MCF 10A (cell line): Measurements from ENCODE around the gene GRB2. TPM values are rescaled to one million over a fixed set of nuclear protein-coding genes. Genes with fewer than 3 reads are reported as not detected.

Experiments
- BruUV-seq: library from RNA; stranded (reverse); fragments of 400-500 nt; replicated peaks from 2 replicates; lab custom pipeline; 2021; lab: Mats Ljungman, UMichigan
- CTCF ChIA-PET: fragments of 300-600 bp; sonication (Branson Sonifier 250); formaldehyde crosslinking; extraction: SDS; loops from one replicate; lab custom pipeline; 2021; ENCODE audit warnings: antibody characterized with exemption, inconsistent platforms; lab: Yijun Ruan, JAX
- POLR2A ChIA-PET: fragments of 300-600, 350-650 bp; sonication (Branson Sonifier 250); formaldehyde crosslinking; extraction: SDS; loops from one replicate; lab custom pipeline; 2020; ENCODE audit warnings: antibody characterized with exemption, inconsistent platforms; lab: Yijun Ruan, JAX
- DNase-seq: peaks from one replicate; pipeline ENCODE4 v3.0.0-alpha.2; 2018; ENCODE audit not compliant: unreplicated experiment
- H3K27ac Mint-ChIP-seq: one replicate; pipeline ENCODE4 v1.8.0; 2022; ENCODE audit warnings: mild to moderate bottlenecking, low read depth, mixed read lengths; ENCODE audit not compliant: unreplicated experiment
- H3K27me3 Mint-ChIP-seq: one replicate; pipeline ENCODE4 v1.8.0; 2022; ENCODE audit warnings: mixed read lengths; ENCODE audit not compliant: insufficient read depth, unreplicated experiment
- H3K36me3 Mint-ChIP-seq: one replicate; pipeline ENCODE4 v1.8.0; 2022; ENCODE audit warnings: mild to moderate bottlenecking, moderate library complexity, mixed read lengths; ENCODE audit not compliant: insufficient read depth, unreplicated experiment
- H3K4me1 Mint-ChIP-seq: one replicate; pipeline ENCODE4 v1.8.0; 2022; ENCODE audit warnings: mixed read lengths; ENCODE audit not compliant: insufficient read depth, unreplicated experiment
- H3K4me3 Mint-ChIP-seq: one replicate; pipeline ENCODE4 v1.8.0; 2022; ENCODE audit warnings: mild to moderate bottlenecking, moderate library complexity, mixed read lengths; ENCODE audit not compliant: unreplicated experiment
- H3K9me3 Mint-ChIP-seq: one replicate; pipeline ENCODE4 v1.8.0; 2022; ENCODE audit warnings: mixed read lengths; ENCODE audit not compliant: unreplicated experiment
- CTCF ChIP-seq: fragments of 200-600 bp; IDR thresholded peaks from one replicate; pipeline ENCODE4 v1.8.0; 2022; ENCODE audit warnings: antibody characterized with exemption, mild to moderate bottlenecking; ENCODE audit not compliant: unreplicated experiment
- intact Hi-C: fragments of 100-400 bp; cut with micrococcal nuclease; formaldehyde crosslinking; loops from 2 replicates; pipeline ENCODE4 v1.14.1; 2022
- total RNA-seq: library from RNA; stranded (reverse); gene quantifications from 2 replicates; pipeline ENCODE4 v1.2.3, GENCODE V29; 2022

The GRB2 gene
- total RNA-seq, 1 experiment from 2014 or later = 67.1 TPM

- ChIA-PET POLR2A (interaction anchor here (1.0 to 1.5 kb wide), 2 partner anchors 29 to 40 kb away, joined by 3 to 4 read pairs; no protein-coding TSS in a partner anchor), CTCF (interaction anchor here (0.5 kb wide), 1 partner anchor 25 kb away, joined by 3 read pairs; no protein-coding TSS in a partner anchor)
- no peaks in the 10 kb centered on the region for H3K27me3 Mint-ChIP-seq
- H3K4me1 Mint-ChIP-seq = peaks cover 28% of the 10 kb centered on the region
- H3K36me3 Mint-ChIP-seq = no peaks in the 10 kb centered on the region
- H3K27ac Mint-ChIP-seq = no peak overlapping the region
- BruUV-seq = no TSS peak
- peak; percentile 21 for DNase-seq
- H3K9me3 Mint-ChIP-seq = no peaks in the 10 kb centered on the region
- H3K4me3 Mint-ChIP-seq = no peak overlapping the region
- intact Hi-C loops = no loop called here
- TF ChIP-seq CTCF = no peak
Observed at GRCh38 chr17:75364078-75364477, 41.4 kb downstream of the GRB2 start.

DNA sequence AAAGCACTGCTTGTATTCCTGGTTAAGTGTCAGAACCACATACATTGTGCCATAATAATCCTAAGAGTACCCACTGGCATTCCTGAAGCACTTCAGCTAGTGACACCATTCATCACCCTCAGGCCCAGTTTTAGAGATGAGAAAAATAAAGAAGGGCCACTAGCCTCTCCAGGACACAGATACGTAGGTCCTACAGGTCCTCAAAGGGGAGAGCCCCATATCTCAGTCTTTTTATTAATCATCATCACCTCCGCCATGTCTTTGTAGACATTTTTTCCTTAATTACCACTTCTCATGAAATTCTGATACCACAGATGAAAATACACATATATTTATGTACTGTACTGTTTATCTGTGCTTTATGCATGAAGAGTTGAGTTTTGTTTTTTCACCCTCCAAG, 43.5 kb downstream of the GRB2 start:
- DNase-seq = no peak
- Mint-ChIP-seq H3K27me3 (no peaks in the 10 kb centered on the region), H3K27ac (no peak overlapping the region), H3K9me3 (no peaks in the 10 kb centered on the region), H3K4me3 (no peak overlapping the region), H3K4me1 (peaks cover 28% of the 10 kb centered on the region), H3K36me3 (peaks cover 2% of the 10 kb centered on the region)
- CTCF ChIA-PET = no interaction called here
- POLR2A ChIA-PET = interaction anchor here (0.6 to 1.9 kb wide), 2 partner anchors 34 to 70 kb away, joined by 3 to 8 read pairs; no protein-coding TSS in a partner anchor
- intact Hi-C loops = no loop called here
- no TSS peak for BruUV-seq
- TF ChIP-seq CTCF = no peak

DNA sequence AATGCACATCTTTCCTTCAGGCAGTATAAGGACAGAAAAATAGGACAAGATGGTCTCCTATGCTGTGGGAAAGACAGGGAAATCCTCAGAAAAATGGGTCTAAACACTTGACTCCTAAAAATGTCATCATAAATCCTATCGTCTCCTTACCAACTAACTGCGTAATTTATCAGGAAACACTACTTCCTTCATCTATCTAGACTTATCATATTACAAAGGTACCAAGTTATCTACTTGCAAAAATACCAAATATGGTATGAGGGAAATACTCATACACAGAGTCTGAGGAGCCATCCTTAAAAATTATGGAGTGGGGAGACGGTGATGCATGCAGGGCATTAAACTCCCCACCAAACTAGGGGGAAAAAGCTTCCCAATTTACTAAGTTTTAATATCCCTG, 44.1 kb downstream of the GRB2 start:
- no peaks in the 10 kb centered on the region for H3K9me3 Mint-ChIP-seq
- intact Hi-C loops = no loop called here
- H3K36me3 Mint-ChIP-seq = peaks cover 9% of the 10 kb centered on the region
- H3K27me3 Mint-ChIP-seq = no peaks in the 10 kb centered on the region
- ChIA-PET CTCF (no interaction called here), POLR2A (interaction anchor here (1.1 to 1.9 kb wide), 2 partner anchors 13 to 35 kb away, joined by 6 to 8 read pairs; no protein-coding TSS in a partner anchor)
- DNase-seq = no peak
- no peak overlapping the region for H3K27ac Mint-ChIP-seq
- TF ChIP-seq CTCF = no peak
- BruUV-seq = no TSS peak
- H3K4me1 Mint-ChIP-seq = peaks cover 28% of the 10 kb centered on the region
- no peak overlapping the region for H3K4me3 Mint-ChIP-seq

DNA sequence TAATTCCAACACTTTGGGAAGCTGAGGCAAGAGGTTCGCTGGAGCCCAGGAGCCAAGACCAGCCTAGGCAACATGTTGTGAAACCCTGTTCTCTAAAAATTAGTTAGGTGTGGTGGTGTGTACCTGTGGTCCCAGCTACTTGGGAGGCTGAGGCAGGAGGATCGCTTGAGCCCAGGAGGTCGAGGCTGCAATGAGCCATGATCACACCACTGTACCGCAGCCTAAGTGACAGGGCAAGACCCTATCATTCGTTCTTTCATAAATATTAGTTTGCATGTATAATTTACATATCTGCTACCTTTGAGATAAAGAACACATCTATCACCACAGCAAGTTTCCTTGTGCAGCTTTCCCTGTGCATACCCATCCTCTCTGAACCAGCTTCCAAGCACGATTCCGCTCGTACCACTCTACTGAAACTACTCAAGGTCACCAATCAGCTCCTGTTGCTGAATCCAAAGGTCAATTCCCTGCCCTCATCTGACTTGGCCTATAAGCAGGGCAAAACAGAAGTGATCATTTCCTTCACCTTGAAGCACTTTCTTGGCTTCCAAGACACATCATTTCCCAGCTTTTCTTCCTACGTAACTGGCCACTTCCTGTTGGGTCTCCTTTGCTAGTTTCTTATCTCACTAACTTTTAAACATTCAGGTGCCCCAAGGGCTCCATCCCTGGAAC, 49.1 kb downstream of the GRB2 start:
- Mint-ChIP-seq H3K36me3 (peaks cover 15% of the 10 kb centered on the region), H3K4me3 (no peak overlapping the region), H3K4me1 (peaks cover 6% of the 10 kb centered on the region), H3K27me3 (no peaks in the 10 kb centered on the region), H3K27ac (no peak overlapping the region), H3K9me3 (no peaks in the 10 kb centered on the region)
- intact Hi-C loops = no loop called here
- no peak for DNase-seq
- BruUV-seq = no TSS peak
- POLR2A ChIA-PET = no interaction called here
- CTCF ChIA-PET = no interaction called here
- TF ChIP-seq CTCF = no peak
